B cell (primary cell): Measurements from ENCODE around the gene SUV39H2.

Experiments
- EZH2 ChIP-seq: IDR thresholded peaks from 2 replicates; pipeline ENCODE4 v1.6.1; 2012; ENCODE audit warnings: borderline replicate concordance, low read depth, mild to moderate bottlenecking, moderate library complexity, low read length; ENCODE audit not compliant: insufficient read depth, poor library complexity, severe bottlenecking
- TF ChIP-seq, protein P1 (sequence below): fragments of 200-600 bp; IDR thresholded peaks from one replicate; pipeline ENCODE4 v1.8.0; 2022; ENCODE audit warnings: antibody characterized with exemption, mild to moderate bottlenecking

DNA sequence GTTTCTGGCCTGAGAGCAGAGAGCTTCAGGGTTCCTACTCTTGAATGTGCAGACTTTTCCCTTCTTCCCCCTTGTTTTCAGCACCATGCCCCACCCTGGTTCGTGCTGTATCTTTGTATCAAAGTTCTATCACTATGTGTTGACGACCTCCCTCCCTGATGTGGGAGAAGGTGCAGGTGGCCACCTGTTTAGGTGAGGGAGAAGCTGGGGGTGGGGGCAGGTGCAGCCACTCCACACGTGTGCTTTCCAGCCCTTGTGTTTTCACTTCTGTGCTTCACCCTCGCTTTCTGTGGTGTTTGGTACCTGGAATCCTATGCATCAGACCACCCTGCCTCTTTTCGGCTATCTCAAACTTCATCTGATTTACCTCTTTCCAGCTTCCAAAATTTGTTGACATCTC, 19.6 kb upstream of the SUV39H2 start:
- TF ChIP-seq, protein P1, sequence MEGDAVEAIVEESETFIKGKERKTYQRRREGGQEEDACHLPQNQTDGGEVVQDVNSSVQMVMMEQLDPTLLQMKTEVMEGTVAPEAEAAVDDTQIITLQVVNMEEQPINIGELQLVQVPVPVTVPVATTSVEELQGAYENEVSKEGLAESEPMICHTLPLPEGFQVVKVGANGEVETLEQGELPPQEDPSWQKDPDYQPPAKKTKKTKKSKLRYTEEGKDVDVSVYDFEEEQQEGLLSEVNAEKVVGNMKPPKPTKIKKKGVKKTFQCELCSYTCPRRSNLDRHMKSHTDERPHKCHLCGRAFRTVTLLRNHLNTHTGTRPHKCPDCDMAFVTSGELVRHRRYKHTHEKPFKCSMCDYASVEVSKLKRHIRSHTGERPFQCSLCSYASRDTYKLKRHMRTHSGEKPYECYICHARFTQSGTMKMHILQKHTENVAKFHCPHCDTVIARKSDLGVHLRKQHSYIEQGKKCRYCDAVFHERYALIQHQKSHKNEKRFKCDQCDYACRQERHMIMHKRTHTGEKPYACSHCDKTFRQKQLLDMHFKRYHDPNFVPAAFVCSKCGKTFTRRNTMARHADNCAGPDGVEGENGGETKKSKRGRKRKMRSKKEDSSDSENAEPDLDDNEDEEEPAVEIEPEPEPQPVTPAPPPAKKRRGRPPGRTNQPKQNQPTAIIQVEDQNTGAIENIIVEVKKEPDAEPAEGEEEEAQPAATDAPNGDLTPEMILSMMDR = no peak
- no peak for TF ChIP-seq EZH2
